Measurements from ENCODE around the gene CD5L.

DNA sequence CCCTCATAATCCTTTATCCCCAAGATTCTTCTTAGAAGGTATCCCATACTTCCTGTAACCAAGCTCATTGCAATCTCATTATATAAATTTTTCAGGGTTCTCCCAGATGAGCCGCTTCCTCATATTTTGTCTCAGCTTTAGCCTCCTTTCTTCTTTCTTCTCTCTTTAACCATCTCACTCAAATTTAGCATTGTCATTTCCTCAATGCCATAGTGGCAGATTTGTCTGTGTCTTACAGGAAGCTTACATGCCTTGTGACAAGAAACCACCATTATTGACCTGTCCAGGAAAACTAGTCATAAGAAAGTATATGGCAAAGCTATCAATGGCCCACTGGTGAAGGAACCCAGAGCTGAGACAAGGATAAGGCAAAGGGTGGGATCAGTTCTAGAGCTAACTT lies 58.7 kb downstream of the CD5L start:
- TF ChIP-seq EZH2 (IDR thresholded peaks at IDR 0.05; ENCODE audit: borderline replicate concordance, low read depth, low read length, severe bottlenecking): no peak
- TF ChIP-seq, protein P1, sequence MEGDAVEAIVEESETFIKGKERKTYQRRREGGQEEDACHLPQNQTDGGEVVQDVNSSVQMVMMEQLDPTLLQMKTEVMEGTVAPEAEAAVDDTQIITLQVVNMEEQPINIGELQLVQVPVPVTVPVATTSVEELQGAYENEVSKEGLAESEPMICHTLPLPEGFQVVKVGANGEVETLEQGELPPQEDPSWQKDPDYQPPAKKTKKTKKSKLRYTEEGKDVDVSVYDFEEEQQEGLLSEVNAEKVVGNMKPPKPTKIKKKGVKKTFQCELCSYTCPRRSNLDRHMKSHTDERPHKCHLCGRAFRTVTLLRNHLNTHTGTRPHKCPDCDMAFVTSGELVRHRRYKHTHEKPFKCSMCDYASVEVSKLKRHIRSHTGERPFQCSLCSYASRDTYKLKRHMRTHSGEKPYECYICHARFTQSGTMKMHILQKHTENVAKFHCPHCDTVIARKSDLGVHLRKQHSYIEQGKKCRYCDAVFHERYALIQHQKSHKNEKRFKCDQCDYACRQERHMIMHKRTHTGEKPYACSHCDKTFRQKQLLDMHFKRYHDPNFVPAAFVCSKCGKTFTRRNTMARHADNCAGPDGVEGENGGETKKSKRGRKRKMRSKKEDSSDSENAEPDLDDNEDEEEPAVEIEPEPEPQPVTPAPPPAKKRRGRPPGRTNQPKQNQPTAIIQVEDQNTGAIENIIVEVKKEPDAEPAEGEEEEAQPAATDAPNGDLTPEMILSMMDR (IDR thresholded peaks at IDR 0.05; ENCODE audit: borderline replicate concordance, extremely low read depth, low read length, poor library complexity, severe bottlenecking): no peak

Measured in DND-41 (cell line).